Stimulated activated CD8-positive, alpha-beta memory T cell treated with anti-CD3 and anti-CD28 coated beads, Interleukin-4, amount 100 ng/mL, for 1 hour (primary cell): ENCODE data around the gene ARHGAP29.

ENCODE experiments used
- DNase-seq, 2 donors: peaks; one replicate each; pipeline ENCODE4 v3.0.0-alpha.2; 2020; ENCODE audit warnings: low read depth in 2 of 2, low spot score in 1 of 2

ARHGAP29 gene, protein sequence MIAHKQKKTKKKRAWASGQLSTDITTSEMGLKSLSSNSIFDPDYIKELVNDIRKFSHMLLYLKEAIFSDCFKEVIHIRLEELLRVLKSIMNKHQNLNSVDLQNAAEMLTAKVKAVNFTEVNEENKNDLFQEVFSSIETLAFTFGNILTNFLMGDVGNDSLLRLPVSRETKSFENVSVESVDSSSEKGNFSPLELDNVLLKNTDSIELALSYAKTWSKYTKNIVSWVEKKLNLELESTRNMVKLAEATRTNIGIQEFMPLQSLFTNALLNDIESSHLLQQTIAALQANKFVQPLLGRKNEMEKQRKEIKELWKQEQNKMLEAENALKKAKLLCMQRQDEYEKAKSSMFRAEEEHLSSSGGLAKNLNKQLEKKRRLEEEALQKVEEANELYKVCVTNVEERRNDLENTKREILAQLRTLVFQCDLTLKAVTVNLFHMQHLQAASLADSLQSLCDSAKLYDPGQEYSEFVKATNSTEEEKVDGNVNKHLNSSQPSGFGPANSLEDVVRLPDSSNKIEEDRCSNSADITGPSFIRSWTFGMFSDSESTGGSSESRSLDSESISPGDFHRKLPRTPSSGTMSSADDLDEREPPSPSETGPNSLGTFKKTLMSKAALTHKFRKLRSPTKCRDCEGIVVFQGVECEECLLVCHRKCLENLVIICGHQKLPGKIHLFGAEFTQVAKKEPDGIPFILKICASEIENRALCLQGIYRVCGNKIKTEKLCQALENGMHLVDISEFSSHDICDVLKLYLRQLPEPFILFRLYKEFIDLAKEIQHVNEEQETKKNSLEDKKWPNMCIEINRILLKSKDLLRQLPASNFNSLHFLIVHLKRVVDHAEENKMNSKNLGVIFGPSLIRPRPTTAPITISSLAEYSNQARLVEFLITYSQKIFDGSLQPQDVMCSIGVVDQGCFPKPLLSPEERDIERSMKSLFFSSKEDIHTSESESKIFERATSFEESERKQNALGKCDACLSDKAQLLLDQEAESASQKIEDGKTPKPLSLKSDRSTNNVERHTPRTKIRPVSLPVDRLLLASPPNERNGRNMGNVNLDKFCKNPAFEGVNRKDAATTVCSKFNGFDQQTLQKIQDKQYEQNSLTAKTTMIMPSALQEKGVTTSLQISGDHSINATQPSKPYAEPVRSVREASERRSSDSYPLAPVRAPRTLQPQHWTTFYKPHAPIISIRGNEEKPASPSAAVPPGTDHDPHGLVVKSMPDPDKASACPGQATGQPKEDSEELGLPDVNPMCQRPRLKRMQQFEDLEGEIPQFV

GRCh38 chr1:94237291-94238226, at the start of gene ARHGAP29:
TSS of gene ARHGAP29 (minus strand) at chr1:94237584. CDS start at chr1:94231611, 5,973 bp downstream.
- DNase-seq: no peak

DNA sequence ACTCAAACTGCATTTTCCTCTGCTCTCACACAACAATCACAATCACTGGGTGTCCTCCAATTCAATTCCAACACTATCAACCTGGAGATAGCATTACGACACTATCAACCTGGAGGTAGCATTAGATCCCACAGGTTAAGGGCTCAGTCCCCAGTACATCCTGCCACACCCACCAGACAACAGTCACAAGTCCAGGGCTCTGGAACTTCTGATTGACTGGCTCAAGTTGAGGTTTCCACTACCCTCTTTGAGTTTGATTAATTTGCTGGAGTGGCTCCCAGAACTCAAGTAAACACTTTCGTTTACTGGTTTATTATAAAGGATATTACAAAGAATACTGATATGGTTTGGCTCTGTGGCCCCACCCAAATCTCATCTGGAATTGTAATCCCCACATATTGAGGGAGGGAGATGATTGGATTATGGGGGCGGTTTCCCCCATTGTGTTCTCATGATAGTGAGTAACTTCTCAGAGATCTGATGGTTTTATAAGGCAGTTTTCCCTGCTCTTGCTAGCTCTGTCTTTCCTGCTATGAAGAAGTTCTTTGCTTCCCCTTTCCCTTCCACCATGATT, 49.6 kb upstream of the ARHGAP29 start:
- DNase-seq: no peak

- DNase-seq: no peak
These were observed 47.8 kb upstream of the ARHGAP29 start for GRCh38 chr1:94285031-94285654.

- DNase-seq: no peak
These were observed 47.1 kb upstream of the ARHGAP29 start for GRCh38 chr1:94284476-94284875.

- DNase-seq: no peak
These were observed 46.1 kb upstream of the ARHGAP29 start for GRCh38 chr1:94283462-94283861.

GRCh38 chr1:94282143-94282711, 44.8 kb upstream of the ARHGAP29 start:
- no peak for DNase-seq

- no peak for DNase-seq
These were observed 44.2 kb upstream of the ARHGAP29 start for GRCh38 chr1:94281361-94282142.

GRCh38 chr1:94280541-94280940, 43.2 kb upstream of the ARHGAP29 start:
- DNase-seq: no peak

DNA sequence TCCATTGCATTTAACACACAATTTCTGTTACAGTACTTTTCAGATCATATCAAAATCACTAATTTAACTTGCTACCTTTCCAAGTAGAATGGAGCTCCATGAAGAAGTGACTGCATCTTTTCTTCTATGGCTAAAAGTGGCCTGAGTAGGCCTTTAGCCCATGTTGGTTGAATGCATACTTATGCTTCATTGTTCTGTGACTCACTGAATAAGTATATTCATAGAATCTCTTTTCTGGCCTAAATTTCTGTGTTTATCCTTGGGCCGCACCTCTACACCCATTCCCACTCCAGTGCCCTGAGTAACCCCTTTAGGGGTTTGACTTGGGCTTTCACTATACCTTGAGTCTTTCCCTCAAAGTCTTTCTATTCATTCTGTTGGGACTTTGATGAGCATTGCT, 42.1 kb upstream of the ARHGAP29 start:
- DNase-seq: no peak

DNA sequence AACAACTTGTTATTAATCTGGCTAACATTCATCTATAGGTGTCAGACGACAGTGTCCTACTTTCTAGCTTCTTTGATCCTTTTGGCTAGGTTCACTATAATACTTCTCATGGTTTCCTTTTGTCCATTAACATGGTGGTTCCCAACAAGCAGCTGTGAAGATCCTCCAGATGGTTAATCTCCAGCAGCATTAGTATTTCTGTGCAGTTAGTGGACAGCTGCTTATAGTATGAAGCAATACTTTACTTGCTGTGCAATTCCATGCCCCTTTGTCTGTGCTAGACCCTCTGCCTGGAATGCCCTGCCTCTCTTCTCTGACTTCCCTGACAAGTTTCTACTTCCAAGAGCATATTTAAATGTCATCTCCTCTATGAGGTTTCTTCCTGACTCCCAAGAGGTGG, 41.7 kb upstream of the ARHGAP29 start:
- no peak for DNase-seq

- no peak for DNase-seq
These were observed 39.6 kb upstream of the ARHGAP29 start for GRCh38 chr1:94276988-94277434.

DNA sequence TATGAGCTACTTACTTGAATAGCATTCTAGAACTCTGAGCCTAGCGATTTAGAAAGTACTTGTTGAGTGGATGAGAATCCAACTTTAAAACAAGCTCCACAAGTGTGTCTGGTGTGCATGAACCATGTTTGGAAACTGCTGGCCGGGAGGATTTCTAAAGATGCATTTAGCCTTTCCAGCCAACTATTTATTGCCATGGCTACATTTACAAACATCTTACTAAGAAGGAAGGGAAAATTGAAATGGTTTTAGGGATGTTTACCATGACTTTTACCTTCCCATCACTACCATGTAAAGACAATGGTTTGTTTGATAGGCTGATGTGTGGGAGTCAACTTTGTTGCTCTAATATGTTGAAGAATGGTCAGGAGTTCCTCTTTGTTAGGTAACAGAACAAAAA, 37.7 kb upstream of the ARHGAP29 start:
- DNase-seq: no peak

GRCh38 chr1:94274561-94274960, 37.2 kb upstream of the ARHGAP29 start:
- DNase-seq: no peak

DNA sequence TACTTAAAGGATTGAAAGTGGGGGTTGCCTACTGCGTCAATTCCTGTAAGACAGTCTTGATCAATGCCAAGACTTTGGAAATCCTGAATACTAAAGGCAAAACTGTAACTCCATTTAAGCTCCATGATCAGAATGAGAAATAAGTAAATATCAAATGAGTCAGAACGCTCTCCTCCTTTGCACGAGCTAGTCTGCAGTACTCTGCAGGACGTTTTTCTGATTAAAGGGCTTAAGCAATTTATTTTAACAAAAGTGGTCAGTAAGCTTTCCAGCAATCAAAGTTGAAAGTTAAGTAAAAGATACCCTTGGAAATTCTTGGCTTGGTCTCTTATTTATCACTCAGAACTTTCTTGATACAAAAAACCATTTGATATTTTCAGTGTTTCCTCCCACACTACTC, 35.7 kb upstream of the ARHGAP29 start:
- no peak for DNase-seq

GRCh38 chr1:94272388-94272787, 35.0 kb upstream of the ARHGAP29 start:
- DNase-seq: no peak

DNA sequence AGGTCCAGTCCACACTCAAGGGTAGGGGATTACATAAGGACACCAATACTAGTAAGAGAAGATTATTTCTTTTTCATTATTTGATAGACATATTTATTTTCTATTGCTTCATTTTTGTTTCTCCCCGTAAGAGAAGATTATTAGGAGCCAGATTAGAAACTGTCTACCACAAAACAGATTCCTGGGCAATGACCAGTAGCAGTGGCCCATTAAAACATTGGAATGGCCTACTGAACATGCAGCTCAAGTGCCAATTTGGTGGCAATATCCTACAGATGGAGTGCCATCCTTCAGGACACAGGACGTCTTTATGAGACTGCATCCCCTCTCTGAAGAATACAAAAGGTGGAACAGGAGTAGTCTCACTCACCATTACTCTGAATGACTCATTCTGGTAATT, 34.0 kb upstream of the ARHGAP29 start:
- no peak for DNase-seq

- no peak for DNase-seq
These were observed 33.4 kb upstream of the ARHGAP29 start for GRCh38 chr1:94270801-94271203.

- no peak for DNase-seq
These were observed 32.5 kb upstream of the ARHGAP29 start for GRCh38 chr1:94269921-94270320.
